GM12891 (cell line): ENCODE measurements around the gene MARK2.

Experiments used
- POLR2A ChIP-seq: IDR thresholded peaks from 2 replicates; pipeline ENCODE4 v1.6.1; 2011; ENCODE audit warnings: low read depth, low read length, control low read depth
- POLR2AphosphoS5 ChIP-seq: IDR thresholded peaks from 2 replicates; pipeline ENCODE4 v1.6.1; 2011; ENCODE audit warnings: low read depth, low read length, control low read depth
- TAF1 ChIP-seq: IDR thresholded peaks from 2 replicates; pipeline ENCODE4 v1.6.1; 2011; ENCODE audit warnings: low read depth, low read length, control low read depth

GRCh38 chr11:63793161-63793560 is 45.7 kb upstream of the MARK2 start:
- TF ChIP-seq TAF1 = no peak
- TF ChIP-seq POLR2AphosphoS5 = no peak
- TF ChIP-seq POLR2A = no peak
